HepG2 (cell line): ENCODE data around the gene GPBAR1. TPM values are rescaled to one million over a fixed set of nuclear protein-coding genes. Genes with fewer than 3 reads are reported as not detected.
A peak's percentile ranks its signal among the peaks of the same experiment; 100 is the strongest.

Source experiments
- BHLHE40 ChIP-seq: IDR thresholded peaks from 2 replicates; pipeline ENCODE4 v1.6.1; 2011; ENCODE audit warnings: low read length, improper control_type of control experiment
- HNF1B ChIP-seq: sonication (generic); formaldehyde crosslinking; IDR thresholded peaks from 2 replicates; pipeline ENCODE4 v1.5.1; 2020; ENCODE audit warnings: mild to moderate bottlenecking, moderate library complexity, missing genetic modification reagents
- HNF4G ChIP-seq, 2 experiments: sonication (generic) in 1 of 2; formaldehyde crosslinking in 1 of 2; IDR thresholded peaks; 2 replicates each; pipeline versions ENCODE4 v1.4.0 to v1.6.1; 2011 to 2020; ENCODE audit warnings: borderline replicate concordance in 2 of 2, low read depth in 2 of 2, mild to moderate bottlenecking in 2 of 2, low read length in 1 of 2, missing genetic modification reagents in 1 of 2, moderate library complexity in 1 of 2
- KDM1A ChIP-seq: IDR thresholded peaks from 2 replicates; pipeline ENCODE4 v1.6.1; 2016; ENCODE audit warnings: missing compliant biosample characterization
- MEIS2 ChIP-seq: sonication (generic); formaldehyde crosslinking; IDR thresholded peaks from 2 replicates; pipeline ENCODE4 v1.9.0; 2021; ENCODE audit warnings: mild to moderate bottlenecking, missing genetic modification reagents
- PHF21A ChIP-seq: sonication (generic); formaldehyde crosslinking; IDR thresholded peaks from 2 replicates; pipeline ENCODE4 v1.5.0; 2020; ENCODE audit warnings: mild to moderate bottlenecking, missing genetic modification reagents
- RBFOX2 ChIP-seq: fragments of 200-400 bp; formaldehyde crosslinking; IDR thresholded peaks from 2 replicates; pipeline ENCODE4 v1.6.1; 2017; ENCODE audit warnings: low read depth, mild to moderate bottlenecking, low read length
- RFX1 ChIP-seq: fragments of 450-650 bp; IDR thresholded peaks from 2 replicates; pipeline ENCODE4 v1.6.1; 2017
- RORA ChIP-seq: sonication (generic); formaldehyde crosslinking; IDR thresholded peaks from 2 replicates; pipeline ENCODE4 v1.5.0; 2020; ENCODE audit warnings: mild to moderate bottlenecking, missing genetic modification reagents, moderate library complexity
- SAFB2 ChIP-seq: sonication (generic); formaldehyde crosslinking; IDR thresholded peaks from 2 replicates; pipeline ENCODE4 v1.5.1; 2020; ENCODE audit warnings: missing genetic modification reagents, low read depth, mild to moderate bottlenecking, borderline replicate concordance
- TMF1 ChIP-seq: sonication (generic); formaldehyde crosslinking; IDR thresholded peaks from 2 replicates; pipeline ENCODE4 v1.8.1; 2022; ENCODE audit warnings: low read depth, missing genetic modification reagents
- ZBTB7B ChIP-seq: sonication (generic); formaldehyde crosslinking; IDR thresholded peaks from 2 replicates; pipeline ENCODE4 v1.4.0; 2020; ENCODE audit warnings: missing genetic modification reagents
- ZFYVE20 ChIP-seq: sonication (generic); formaldehyde crosslinking; IDR thresholded peaks from 2 replicates; pipeline ENCODE4 v1.8.0; 2023; ENCODE audit warnings: low read depth, mild to moderate bottlenecking, moderate library complexity, missing genetic modification reagents, borderline replicate concordance
- ZNF282 ChIP-seq: fragments of 450-650 bp; IDR thresholded peaks from 2 replicates; pipeline ENCODE4 v1.6.1; 2018; ENCODE audit not compliant: partially characterized antibody
- ZNF496 ChIP-seq: sonication (generic); formaldehyde crosslinking; IDR thresholded peaks from 2 replicates; pipeline ENCODE4 v1.8.1; 2023; ENCODE audit warnings: mild to moderate bottlenecking, moderate library complexity, missing genetic modification reagents; ENCODE audit not compliant: insufficient replicate concordance
- ZNF607 ChIP-seq: sonication (generic); formaldehyde crosslinking; IDR thresholded peaks from 2 replicates; pipeline ENCODE4 v1.5.1; 2020; ENCODE audit warnings: missing genetic modification reagents, mild to moderate bottlenecking, borderline replicate concordance
- ZNF614 ChIP-seq: IDR thresholded peaks from 2 replicates; pipeline ENCODE4 v1.6.1; 2018; ENCODE audit warnings: missing biosample characterization, missing genetic modification reagents, inconsistent platforms, borderline replicate concordance
- ZNF703 ChIP-seq: sonication (generic); formaldehyde crosslinking; IDR thresholded peaks from 2 replicates; pipeline ENCODE4 v1.5.1; 2020; ENCODE audit warnings: missing genetic modification reagents, mild to moderate bottlenecking, moderate library complexity, borderline replicate concordance
- ZNF790 ChIP-seq: sonication (generic); formaldehyde crosslinking; IDR thresholded peaks from 2 replicates; pipeline ENCODE4 v1.8.0; 2022; ENCODE audit warnings: missing genetic modification reagents, mild to moderate bottlenecking, borderline replicate concordance
- ZNF839 ChIP-seq: sonication (generic); formaldehyde crosslinking; IDR thresholded peaks from 2 replicates; pipeline ENCODE4 v1.4.0; 2020; ENCODE audit warnings: missing genetic modification reagents, mild to moderate bottlenecking, borderline replicate concordance
- polyA plus RNA-seq, 8 experiments: library from polyadenylated mRNA; depleted of rRNA in 3 of 8; stranded (reverse) in 7 of 8; unstranded in 1 of 8; fragments of >200 nt; fragmentation: Illumina TruSeq in 4 of 8; extraction: Trizol in 4 of 8; gene quantifications; 2 replicates each; pipeline versions ENCODE4 v1.2.1 to v1.2.3, GENCODE V29; 2011 to 2016; ENCODE audit warnings: low read depth in 4 of 8, missing spikeins in 1 of 8, mixed read lengths in 1 of 8; ENCODE audit not compliant: insufficient read depth in 1 of 8
- total RNA-seq, 5 experiments: library from RNA; depleted of rRNA; stranded (reverse); fragments of >200 nt; fragmentation: Illumina TruSeq; extraction: Trizol; gene quantifications; 2 replicates each; pipeline ENCODE4 v1.2.3, GENCODE V29; 2016; ENCODE audit warnings: low read depth in 1 of 5
- TF ChIP-seq, protein P1 (sequence below): sonication (generic); formaldehyde crosslinking; IDR thresholded peaks from 2 replicates; pipeline ENCODE4 v1.9.0; 2021; ENCODE audit warnings: missing genetic modification reagents, borderline replicate concordance
- TF ChIP-seq, protein P2 (sequence below), 2 experiments: sonication (generic) in 1 of 2; formaldehyde crosslinking in 1 of 2; IDR thresholded peaks; 2 replicates each; pipeline versions ENCODE4 v1.5.1 to v1.6.1; 2011 to 2020; ENCODE audit warnings: borderline replicate concordance in 1 of 2, low read depth in 1 of 2, low read length in 1 of 2, mild to moderate bottlenecking in 1 of 2, missing genetic modification reagents in 1 of 2, moderate library complexity in 1 of 2

The GPBAR1 gene
- total and polyA plus RNA-seq, 2 of the 13 experiments (the other 11 are each of a cell fraction or from before 2014, with no cell fraction given), result 0.05 to 0.09 TPM

DNA sequence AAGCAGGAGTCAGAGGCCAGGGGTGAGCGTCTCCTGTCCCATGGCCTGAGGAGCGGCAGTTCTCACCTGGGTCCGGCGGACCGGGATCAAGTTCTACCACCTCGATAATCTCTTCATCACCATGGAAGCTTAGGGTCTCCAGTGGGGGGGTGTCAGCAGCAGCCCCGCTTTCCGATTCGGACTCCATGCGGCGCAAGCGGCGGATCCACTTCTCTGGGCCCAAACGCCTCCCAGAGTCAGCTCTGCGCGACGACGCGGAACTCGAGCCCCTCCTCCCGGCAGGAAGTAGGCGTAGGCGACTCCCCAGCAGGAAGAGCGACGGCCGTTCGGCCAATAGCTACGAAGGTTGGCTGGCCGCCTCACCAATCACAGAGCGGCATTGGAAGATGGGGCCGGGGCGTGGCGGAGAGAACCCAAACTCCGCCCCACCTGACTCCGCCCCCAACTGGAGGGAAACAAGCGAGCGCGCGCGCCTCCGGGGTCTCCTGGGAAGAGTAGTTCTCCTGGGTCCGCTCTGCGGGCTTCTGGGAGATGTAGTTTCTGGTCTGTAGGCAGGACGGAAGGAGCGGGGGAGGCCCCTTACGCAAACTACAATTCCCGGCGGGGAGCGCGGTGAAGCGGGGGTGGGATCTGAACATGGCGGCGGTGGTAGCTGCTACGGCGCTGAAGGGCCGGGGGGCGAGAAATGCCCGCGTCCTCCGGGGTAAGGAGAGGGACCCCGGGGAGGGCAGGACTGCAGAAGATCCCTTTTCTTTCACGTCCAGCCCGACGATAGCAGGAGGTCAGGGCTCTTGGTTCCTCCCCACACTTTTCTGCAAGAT lies 9.3 kb downstream of the GPBAR1 start, which contains the start of the genes AAMP and PNKD (continued):
- TF ChIP-seq, protein P1, sequence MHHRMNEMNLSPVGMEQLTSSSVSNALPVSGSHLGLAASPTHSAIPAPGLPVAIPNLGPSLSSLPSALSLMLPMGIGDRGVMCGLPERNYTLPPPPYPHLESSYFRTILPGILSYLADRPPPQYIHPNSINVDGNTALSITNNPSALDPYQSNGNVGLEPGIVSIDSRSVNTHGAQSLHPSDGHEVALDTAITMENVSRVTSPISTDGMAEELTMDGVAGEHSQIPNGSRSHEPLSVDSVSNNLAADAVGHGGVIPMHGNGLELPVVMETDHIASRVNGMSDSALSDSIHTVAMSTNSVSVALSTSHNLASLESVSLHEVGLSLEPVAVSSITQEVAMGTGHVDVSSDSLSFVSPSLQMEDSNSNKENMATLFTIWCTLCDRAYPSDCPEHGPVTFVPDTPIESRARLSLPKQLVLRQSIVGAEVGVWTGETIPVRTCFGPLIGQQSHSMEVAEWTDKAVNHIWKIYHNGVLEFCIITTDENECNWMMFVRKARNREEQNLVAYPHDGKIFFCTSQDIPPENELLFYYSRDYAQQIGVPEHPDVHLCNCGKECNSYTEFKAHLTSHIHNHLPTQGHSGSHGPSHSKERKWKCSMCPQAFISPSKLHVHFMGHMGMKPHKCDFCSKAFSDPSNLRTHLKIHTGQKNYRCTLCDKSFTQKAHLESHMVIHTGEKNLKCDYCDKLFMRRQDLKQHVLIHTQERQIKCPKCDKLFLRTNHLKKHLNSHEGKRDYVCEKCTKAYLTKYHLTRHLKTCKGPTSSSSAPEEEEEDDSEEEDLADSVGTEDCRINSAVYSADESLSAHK (CRISPR knock-in tag), result 0 out of 2 replicates have a peak, but pooled peaks have one; percentile 36
- no peak for TF ChIP-seq ZNF282
- no peak for TF ChIP-seq RORA
- TF ChIP-seq ZNF614, result peak; percentile 66
- TF ChIP-seq MEIS2 (CRISPR knock-in tag), result peak; percentile 74
- no peak for TF ChIP-seq KDM1A (CRISPR knock-in tag)
- no peak for TF ChIP-seq BHLHE40
- no peak for TF ChIP-seq ZNF703 (CRISPR knock-in tag)
- TF ChIP-seq PHF21A (CRISPR knock-in tag), result peak; percentile 5; the same call in 1 of the 2 replicates
- TF ChIP-seq, protein P2, sequence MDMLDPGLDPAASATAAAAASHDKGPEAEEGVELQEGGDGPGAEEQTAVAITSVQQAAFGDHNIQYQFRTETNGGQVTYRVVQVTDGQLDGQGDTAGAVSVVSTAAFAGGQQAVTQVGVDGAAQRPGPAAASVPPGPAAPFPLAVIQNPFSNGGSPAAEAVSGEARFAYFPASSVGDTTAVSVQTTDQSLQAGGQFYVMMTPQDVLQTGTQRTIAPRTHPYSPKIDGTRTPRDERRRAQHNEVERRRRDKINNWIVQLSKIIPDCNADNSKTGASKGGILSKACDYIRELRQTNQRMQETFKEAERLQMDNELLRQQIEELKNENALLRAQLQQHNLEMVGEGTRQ (IDR thresholded peaks at IDR 0.05; ENCODE audit: low read depth, low read length), result 0 out of 2 replicates have a peak, but pooled peaks have one; percentile 13
- TF ChIP-seq, protein P2 (CRISPR knock-in tag; IDR thresholded peaks at IDR 0.05; ENCODE audit: borderline replicate concordance), result peak; percentile 80; the same call in 1 of the 2 replicates
- TF ChIP-seq RBFOX2, result peak; percentile 93
- TF ChIP-seq HNF1B (CRISPR knock-in tag), result peak; percentile 75; the same call in 1 of the 2 replicates
- 0 out of 2 replicates have a peak, but pooled peaks have one; percentile 45 for TF ChIP-seq ZNF839 (CRISPR knock-in tag)
- TF ChIP-seq RFX1, result no peak
- TF ChIP-seq ZNF790 (CRISPR knock-in tag), result no peak
- no peak for TF ChIP-seq ZFYVE20 (CRISPR knock-in tag)
- TF ChIP-seq ZBTB7B (CRISPR knock-in tag), result 0 out of 2 replicates have a peak, but pooled peaks have one; percentile 46
- peak; percentile 45; the same call in 1 of the 2 replicates for TF ChIP-seq TMF1
- TF ChIP-seq HNF4G (IDR thresholded peaks at IDR 0.05; ENCODE audit: borderline replicate concordance, low read depth, low read length), result peak; percentile 19; the same call in 1 of the 2 replicates
- TF ChIP-seq HNF4G (CRISPR knock-in tag; IDR thresholded peaks at IDR 0.05; ENCODE audit: borderline replicate concordance, low read depth), result peak; percentile 34; the same call in 1 of the 2 replicates
- TF ChIP-seq ZNF496, result no peak
- peak; percentile 74; the same call in 1 of the 2 replicates for TF ChIP-seq ZNF607 (CRISPR knock-in tag)
- peak; percentile 90 for TF ChIP-seq SAFB2 (CRISPR knock-in tag)
